Transverse colon (tissue), 4 donors: ENCODE results near the gene WIPF2.

Experiments
- EP300 ChIP-seq: sonication (generic); formaldehyde crosslinking; IDR thresholded peaks from one replicate; pipeline ENCODE4 v1.6.1; 2017; ENCODE audit warnings: antibody characterized with exemption, low read depth
- POLR2A ChIP-seq: fragments of 450-650 bp; IDR thresholded peaks from one replicate; pipeline ENCODE4 v1.6.1; 2016; ENCODE audit warnings: antibody characterized with exemption, mild to moderate bottlenecking, moderate library complexity
- POLR2AphosphoS5 ChIP-seq, 3 donors: sonication (generic); formaldehyde crosslinking; IDR thresholded peaks; one replicate each; pipeline ENCODE4 v1.6.1; 2016; ENCODE audit warnings: antibody characterized with exemption in 3 of 3
- TF ChIP-seq, protein P1 (sequence below), 5 experiments: fragments of 200-600 bp in 3 of 5; fragments of 450-650 bp in 2 of 5; sonication (generic) in 3 of 5; IDR thresholded peaks; 1 replicate in 2 of 5; 2 replicates in 3 of 5; pipeline ENCODE4 v1.5.1; 2016 to 2017; ENCODE audit warnings: antibody characterized with exemption in 5 of 5, inconsistent platforms in 3 of 5, mild to moderate bottlenecking in 2 of 5, moderate library complexity in 1 of 5

DNA sequence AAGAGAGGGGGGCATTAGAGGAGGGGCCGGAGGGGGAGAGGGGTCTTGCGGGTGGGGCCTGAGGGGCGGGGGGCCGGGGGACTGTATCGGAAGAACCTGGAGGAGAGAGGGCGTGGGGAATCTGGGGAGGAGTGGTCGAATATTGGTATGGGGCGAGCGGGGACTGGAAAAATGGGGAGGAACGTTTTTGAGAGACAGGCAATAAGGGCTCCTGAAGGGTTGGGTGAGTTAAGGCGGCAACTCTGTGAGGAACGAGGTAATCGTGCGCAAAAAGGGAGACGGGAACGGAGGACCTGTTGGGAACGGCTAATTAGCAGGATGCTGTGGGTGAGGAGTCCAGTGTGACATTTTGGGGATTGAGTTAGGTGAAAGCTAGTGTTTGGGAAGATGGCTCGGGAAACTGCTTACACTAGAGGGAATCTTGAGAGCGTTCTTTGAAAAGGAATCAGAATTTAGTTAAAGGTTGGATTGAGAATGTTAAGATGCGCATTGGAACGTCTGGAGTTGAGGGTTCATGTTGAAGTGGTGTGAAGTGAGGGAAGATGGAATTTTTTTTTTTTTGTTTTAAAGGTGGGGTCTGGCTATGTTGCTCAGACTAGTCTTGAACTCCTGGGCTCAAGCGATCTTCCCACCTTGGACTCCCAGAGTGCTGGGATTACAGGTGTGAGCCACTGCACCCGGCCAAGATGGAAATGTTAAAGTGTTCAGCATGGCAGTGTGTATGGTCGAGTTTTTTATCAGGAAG lies 662 bp downstream of the WIPF2 start:
- no peak for TF ChIP-seq POLR2A
- TF ChIP-seq, protein P1, sequence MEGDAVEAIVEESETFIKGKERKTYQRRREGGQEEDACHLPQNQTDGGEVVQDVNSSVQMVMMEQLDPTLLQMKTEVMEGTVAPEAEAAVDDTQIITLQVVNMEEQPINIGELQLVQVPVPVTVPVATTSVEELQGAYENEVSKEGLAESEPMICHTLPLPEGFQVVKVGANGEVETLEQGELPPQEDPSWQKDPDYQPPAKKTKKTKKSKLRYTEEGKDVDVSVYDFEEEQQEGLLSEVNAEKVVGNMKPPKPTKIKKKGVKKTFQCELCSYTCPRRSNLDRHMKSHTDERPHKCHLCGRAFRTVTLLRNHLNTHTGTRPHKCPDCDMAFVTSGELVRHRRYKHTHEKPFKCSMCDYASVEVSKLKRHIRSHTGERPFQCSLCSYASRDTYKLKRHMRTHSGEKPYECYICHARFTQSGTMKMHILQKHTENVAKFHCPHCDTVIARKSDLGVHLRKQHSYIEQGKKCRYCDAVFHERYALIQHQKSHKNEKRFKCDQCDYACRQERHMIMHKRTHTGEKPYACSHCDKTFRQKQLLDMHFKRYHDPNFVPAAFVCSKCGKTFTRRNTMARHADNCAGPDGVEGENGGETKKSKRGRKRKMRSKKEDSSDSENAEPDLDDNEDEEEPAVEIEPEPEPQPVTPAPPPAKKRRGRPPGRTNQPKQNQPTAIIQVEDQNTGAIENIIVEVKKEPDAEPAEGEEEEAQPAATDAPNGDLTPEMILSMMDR (IDR thresholded peaks at IDR 0.05), result no peak
- no peak for TF ChIP-seq POLR2AphosphoS5 (IDR thresholded peaks at IDR 0.05)
- no peak for TF ChIP-seq EP300
